Neural cell (in vitro differentiated cells): ENCODE data around the gene OR10G6. TPM values are rescaled to one million over a fixed set of nuclear protein-coding genes. Genes with fewer than 3 reads are reported as not detected.

Experiments
- polyA plus RNA-seq: library from polyadenylated mRNA; depleted of rRNA; stranded (reverse); fragments of >200 nt; gene quantifications from 2 replicates; pipeline ENCODE4 v1.2.3, GENCODE V29; 2014

The OR10G6 gene
- polyA plus RNA-seq, 1 donor from 2014 or later = not detected

Other genes starting within 250 kb of the OR10G6 start
- gene OR6X1, start 240.6 kb downstream of the OR10G6 start, polyA plus RNA-seq = not detected in 2 replicates
- gene OR6M1, start 188.8 kb downstream of the OR10G6 start, polyA plus RNA-seq = not detected in 2 replicates
- gene TMEM225, start 109.5 kb downstream of the OR10G6 start, polyA plus RNA-seq = not detected in 2 replicates
- not detected in 2 replicates for gene OR8D4, start 93.0 kb downstream of the OR10G6 start, polyA plus RNA-seq
- gene OR4D5, start 55.5 kb downstream of the OR10G6 start, polyA plus RNA-seq = not detected in 2 replicates
- not detected in 2 replicates for gene OR6T1, start 51.3 kb downstream of the OR10G6 start, polyA plus RNA-seq
- not detected in 2 replicates for gene OR10S1, start 17.4 kb downstream of the OR10G6 start, polyA plus RNA-seq
- gene OR10G4, start 17.8 kb upstream of the OR10G6 start, polyA plus RNA-seq = not detected in 2 replicates
- not detected in 2 replicates for gene OR10G9, start 27.9 kb upstream of the OR10G6 start, polyA plus RNA-seq
- not detected in 2 replicates for gene OR10G8, start 31.6 kb upstream of the OR10G6 start, polyA plus RNA-seq
- gene OR10G7, start 46.2 kb upstream of the OR10G6 start, polyA plus RNA-seq = not detected in 2 replicates
- 82.2 and 87.3 TPM in 2 replicates for gene VWA5A, start 120.3 kb upstream of the OR10G6 start, polyA plus RNA-seq
- gene OR10D3, start 188.2 kb upstream of the OR10G6 start, polyA plus RNA-seq = not detected in 2 replicates
- not detected in 2 replicates for gene OR8G1, start 245.9 kb upstream of the OR10G6 start, polyA plus RNA-seq